HG03139 (cell line): ENCODE results near the gene DHX58.

Experiments
- ATAC-seq: cut with Tn5 transposase; IDR thresholded peaks from one replicate; pipeline ENCODE4 v1.9.1; 2021; ENCODE audit not compliant: unreplicated experiment

DHX58 gene

DNA sequence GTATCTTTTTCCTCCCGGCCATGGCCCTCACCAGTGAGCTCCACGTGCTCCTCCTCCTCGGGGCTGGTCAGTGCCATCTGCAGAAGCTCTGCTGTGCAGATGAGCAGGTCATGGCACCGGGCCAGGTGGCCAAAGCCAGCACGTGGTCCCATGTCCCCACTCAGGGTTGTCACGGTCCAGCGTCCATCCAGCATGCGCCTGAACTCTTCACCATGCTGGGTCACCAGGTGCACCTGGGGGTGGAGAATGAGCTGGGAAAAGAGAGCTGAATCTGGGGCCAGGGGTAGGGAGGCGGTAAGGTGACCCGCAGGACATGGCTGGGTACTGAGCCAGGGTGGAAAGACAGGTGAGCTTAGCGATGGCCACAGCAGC is 1.3 kb downstream of the DHX58 start:
- ATAC-seq, result no peak

GRCh38 chr17:42110301-42111264 is 1.9 kb downstream of the DHX58 start:
- no peak for ATAC-seq

GRCh38 chr17:42109086-42109485 is 3.4 kb downstream of the DHX58 start:
- no peak for ATAC-seq

DNA sequence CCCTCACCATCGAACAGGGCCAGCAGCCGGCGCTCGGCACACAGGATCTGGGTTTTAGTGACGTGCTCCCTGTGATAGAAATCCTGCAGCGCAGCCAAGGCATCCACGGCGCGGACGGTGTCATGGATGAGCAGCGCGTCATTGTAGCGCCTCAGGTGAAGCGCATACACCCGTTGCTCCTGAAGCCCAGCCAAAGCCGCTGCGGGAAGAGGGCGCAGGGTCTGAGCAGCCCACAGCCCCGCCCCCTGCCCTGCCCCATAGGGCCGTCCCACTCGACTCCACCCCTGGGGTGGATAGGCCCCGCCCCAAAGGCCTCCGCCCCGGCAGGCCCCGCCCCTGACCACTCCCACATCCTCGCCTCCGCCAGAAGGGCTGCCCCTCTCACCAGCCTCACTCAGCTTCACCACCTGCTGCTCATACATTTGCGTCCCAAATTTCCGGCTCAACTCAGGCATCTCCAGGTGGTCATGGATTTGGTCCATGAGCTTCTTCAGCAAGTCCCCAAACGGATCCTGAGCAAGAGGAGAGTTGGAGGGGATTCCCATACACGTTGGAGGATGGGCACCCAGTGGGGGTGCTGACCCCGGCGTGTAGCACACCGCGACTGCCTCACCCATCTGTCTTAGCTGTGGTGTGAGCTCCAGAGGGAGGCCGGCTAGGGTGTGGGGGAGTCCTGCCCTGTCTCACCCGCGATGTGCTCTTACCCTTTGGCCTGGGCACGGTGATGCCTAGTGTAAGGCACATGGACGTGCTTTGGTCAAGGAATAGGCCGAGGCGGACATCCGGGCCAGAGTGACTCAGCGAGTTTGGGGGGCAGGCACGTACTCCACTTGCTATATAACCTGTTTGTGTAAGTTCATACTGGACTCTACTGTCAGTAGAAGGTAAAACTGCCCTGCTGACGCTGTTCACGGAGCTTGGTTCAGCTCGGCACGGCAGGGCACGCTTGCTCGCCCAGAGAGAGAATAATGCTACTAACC is 4.6 kb downstream of the DHX58 start:
- peak; percentile 66 for ATAC-seq

DNA sequence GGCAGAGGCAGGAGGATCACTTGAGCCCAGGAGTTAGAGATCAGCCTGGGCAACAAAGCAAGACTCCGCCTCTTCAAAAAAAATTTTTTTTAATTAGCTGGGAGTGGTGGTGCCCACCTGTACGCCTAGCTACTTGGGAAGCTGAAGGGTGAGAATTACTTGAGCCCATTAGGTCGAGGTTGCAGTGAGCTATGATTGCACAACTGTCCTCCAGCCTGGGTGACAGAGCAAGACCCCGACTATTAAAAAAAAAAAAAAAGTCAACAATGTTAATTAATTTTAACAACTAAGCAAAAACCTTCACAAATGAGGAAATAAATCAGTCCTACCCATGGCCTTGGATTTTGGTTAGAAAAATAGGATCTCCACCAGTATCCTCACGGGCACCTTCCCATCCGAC is 5.4 kb downstream of the DHX58 start:
- no peak for ATAC-seq

DNA sequence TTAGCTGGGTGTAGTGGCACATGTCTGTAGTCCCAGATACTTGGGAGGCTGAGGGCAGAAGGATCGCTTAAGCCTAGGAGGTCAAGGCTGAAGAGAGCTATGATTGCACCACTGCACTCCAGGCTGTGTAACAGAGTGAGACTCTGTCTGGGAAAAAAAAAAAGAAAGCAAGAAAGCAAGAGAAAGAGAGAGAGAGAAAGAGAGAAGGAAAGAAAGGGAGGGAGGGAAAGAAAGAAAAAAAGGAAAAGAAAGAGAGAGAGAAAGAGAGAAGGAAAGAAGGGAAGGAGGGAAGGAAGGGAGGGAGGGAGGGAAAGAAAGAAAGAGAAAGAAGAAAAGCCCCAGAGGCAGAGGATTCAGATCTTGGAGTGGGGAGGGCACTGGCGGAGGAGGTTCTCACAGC is 6.5 kb downstream of the DHX58 start:
- no peak for ATAC-seq

DNA sequence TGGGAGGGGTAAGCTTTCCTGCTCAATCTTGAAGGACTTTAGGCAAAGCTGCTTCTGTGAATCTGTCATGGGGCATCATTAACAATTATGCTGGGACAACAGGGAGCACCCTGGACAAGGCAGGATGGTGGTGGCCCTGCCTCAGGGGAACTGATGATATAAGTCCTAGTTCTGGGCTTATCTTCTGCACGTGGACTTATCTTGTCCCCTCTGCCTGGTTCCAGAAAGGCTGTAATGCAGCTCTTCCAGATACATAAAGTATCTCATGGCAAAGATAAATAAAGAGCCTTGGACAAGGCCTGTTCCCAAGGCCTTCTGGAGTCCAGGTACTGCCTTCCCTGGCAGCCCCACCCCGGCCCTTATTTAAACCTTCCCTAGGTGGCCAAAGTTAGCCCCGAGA is 8.2 kb downstream of the DHX58 start:
- ATAC-seq, result no peak

- ATAC-seq, result no peak
Observed at GRCh38 chr17:42103221-42103954, 9.1 kb downstream of the DHX58 start.

DNA sequence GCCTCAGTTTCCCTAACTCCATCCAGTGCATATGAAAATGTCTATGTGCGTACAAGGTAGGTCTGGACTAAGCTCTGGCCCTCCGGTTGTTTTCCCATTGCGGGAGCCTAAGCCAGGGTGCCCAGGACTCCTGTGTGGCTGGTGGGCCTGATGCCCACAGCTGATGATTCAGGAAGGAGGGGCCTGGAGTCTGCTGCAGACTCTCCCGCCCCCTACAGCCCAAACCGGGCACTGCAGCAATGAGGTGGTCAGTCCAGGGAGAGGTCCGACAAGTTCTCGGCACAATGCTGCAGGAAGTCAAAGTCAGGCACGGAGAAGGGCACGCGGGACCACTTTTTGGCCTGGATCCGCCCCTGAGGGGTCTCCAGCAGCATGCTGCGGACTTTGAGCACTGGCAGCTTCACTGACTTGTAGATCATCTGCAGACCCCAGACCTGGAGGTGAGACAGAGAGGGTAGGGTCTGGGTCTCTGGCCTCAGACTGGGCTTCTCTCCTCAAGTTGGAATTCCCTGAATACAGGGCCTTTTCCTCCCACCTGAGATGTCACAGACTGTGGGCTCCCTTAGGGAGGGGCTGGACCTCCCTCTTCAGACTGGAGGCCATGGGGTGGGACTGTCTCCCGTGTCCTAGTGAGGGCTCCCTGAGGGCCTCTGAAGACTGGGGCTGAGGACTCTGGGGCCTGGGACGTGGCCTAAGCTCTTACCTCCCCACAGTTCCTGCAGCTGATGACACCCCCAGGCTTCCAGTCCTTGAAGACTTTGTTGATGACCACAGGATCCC is 10.8 kb downstream of the DHX58 start:
- ATAC-seq, result no peak

- ATAC-seq, result no peak
Observed at GRCh38 chr17:42098730-42099399, 13.6 kb downstream of the DHX58 start.

DNA sequence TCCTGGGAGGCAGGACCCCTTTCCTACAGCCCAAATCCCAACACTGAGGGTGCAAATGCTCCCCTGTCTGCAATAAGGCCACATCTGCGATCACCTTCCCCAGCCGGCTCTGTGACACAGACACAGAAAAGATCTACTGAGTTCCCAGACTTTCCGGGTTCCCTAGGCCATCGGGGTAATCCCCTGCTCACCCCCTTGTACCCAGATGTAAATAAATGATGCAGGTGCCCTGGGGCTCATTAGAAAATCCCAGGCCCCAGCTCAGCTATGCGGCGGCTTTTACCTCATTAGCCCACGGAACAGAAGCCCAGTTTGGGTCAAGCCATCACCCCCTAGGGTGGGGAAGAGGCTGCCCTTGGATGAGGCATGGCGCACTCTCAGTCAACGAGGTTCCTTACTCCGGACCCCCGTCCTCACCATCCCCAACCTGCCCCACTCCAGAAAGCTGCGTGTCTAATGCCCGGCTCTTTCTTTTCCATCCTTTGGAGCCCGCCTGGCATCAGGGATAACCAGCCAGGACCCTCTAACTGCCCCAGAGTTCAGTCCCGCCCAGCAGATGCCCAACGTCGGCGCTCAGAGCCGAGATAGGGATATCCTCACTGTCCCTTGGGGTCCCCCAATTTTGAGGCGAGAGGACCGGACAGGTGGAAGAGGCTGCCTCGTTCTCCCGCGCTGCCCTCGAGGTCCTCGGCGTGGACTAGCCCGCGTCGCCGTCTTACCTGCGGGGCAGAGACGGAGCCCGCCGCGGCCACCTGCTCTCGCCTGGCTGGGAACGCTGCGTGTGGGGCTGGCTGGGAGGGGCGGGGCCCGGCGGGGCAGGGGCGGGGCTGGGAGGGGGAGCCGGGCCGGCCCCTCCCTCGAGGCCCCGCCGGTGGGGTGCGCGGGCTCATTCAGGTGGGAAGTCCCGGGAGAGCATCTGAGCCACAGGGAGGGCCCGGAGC is 14.6 kb downstream of the DHX58 start, which contains the start of gene ZNF385C:
ZNF385C (minus strand) TSS at position 783 of the 941 bp plus-strand sequence. CDS start 35,417 bp downstream, outside the sequence.
- no peak for ATAC-seq

- ATAC-seq, result no peak
Observed at GRCh38 chr17:42096360-42097111, 16.0 kb downstream of the DHX58 start.

- ATAC-seq, result no peak
Observed at GRCh38 chr17:42094375-42095069, 18.0 kb downstream of the DHX58 start.

- no peak for ATAC-seq
Observed at GRCh38 chr17:42092939-42093338, 19.6 kb downstream of the DHX58 start.

- ATAC-seq, result no peak
Observed at GRCh38 chr17:42090964-42091790, 21.3 kb downstream of the DHX58 start.

DNA sequence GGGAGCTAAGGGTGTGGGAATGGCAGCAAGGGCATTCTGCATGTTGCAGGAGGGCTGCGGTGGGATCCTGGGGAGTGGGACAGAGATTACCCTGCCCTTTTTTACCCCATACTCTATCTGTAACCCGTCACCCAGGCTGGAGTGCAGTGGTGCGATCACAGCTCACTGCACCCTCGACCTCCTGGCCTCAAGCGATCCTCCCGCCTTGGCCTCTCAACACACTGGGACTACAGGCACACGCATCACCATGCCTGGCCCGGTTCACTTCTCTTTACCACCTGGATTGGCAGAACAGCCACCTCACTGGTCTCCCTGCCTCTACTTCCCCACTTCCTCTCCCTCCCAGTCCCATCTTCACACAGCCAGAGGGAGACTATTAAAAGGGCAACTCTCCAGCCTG is 23.8 kb downstream of the DHX58 start:
- ATAC-seq, result no peak
